HepG2 (cell line): ENCODE data around the gene C11orf68. TPM values are rescaled to one million over a fixed set of nuclear protein-coding genes. Genes with fewer than 3 reads are reported as not detected.

Experiments
- BRF2 ChIP-seq: sonication (generic); formaldehyde crosslinking; IDR thresholded peaks from 2 replicates; pipeline ENCODE4 v1.8.1; 2022; ENCODE audit warnings: mild to moderate bottlenecking, missing genetic modification reagents
- CREB1 ChIP-seq, 2 experiments: fragments of 450-650 bp in 1 of 2; IDR thresholded peaks; 2 replicates each; pipeline ENCODE4 v1.6.1; 2016 to 2017; ENCODE audit warnings: control low read depth in 1 of 2, mild to moderate bottlenecking in 1 of 2, missing compliant biosample characterization in 1 of 2, missing genetic modification characterization in 1 of 2
- GATAD2A ChIP-seq: IDR thresholded peaks from 2 replicates; pipeline ENCODE4 v1.6.1; 2016
- GZF1 ChIP-seq: sonication (generic); formaldehyde crosslinking; IDR thresholded peaks from 2 replicates; pipeline ENCODE4 v1.5.1; 2020; ENCODE audit warnings: mild to moderate bottlenecking, missing genetic modification reagents
- HHEX ChIP-seq: IDR thresholded peaks from 2 replicates; pipeline ENCODE4 v1.6.1; 2016; ENCODE audit warnings: control low read depth
- HOXA5 ChIP-seq: sonication (generic); formaldehyde crosslinking; IDR thresholded peaks from 2 replicates; pipeline ENCODE4 v1.4.0; 2020; ENCODE audit warnings: missing genetic modification reagents
- MYNN ChIP-seq: sonication (generic); formaldehyde crosslinking; IDR thresholded peaks from 2 replicates; pipeline ENCODE4 v1.4.0; 2020; ENCODE audit warnings: mild to moderate bottlenecking, low read depth, missing genetic modification reagents
- NCOA1 ChIP-seq: sonication (generic); formaldehyde crosslinking; IDR thresholded peaks from 2 replicates; pipeline ENCODE4 v1.9.0; 2021; ENCODE audit warnings: missing genetic modification reagents
- NFATC3 ChIP-seq: sonication (generic); formaldehyde crosslinking; IDR thresholded peaks from 2 replicates; pipeline ENCODE4 v1.5.1; 2020; ENCODE audit warnings: mild to moderate bottlenecking, missing genetic modification reagents
- NR2C2 ChIP-seq: sonication (generic); formaldehyde crosslinking; IDR thresholded peaks from 2 replicates; pipeline ENCODE4 v1.4.0; 2020; ENCODE audit warnings: missing genetic modification reagents, mild to moderate bottlenecking, moderate library complexity, borderline replicate concordance
- POLR2AphosphoS5 ChIP-seq: IDR thresholded peaks from 2 replicates; pipeline ENCODE4 v1.6.1; 2012; ENCODE audit warnings: low read depth, low read length
- RFX1 ChIP-seq: fragments of 450-650 bp; IDR thresholded peaks from 2 replicates; pipeline ENCODE4 v1.6.1; 2017
- RXRA ChIP-seq: sonication (generic); formaldehyde crosslinking; IDR thresholded peaks from 2 replicates; pipeline ENCODE4 v1.5.1; 2020; ENCODE audit warnings: missing genetic modification reagents
- SCMH1 ChIP-seq: sonication (generic); formaldehyde crosslinking; IDR thresholded peaks from 2 replicates; pipeline ENCODE4 v1.9.0; 2021; ENCODE audit warnings: missing genetic modification reagents, mild to moderate bottlenecking, borderline replicate concordance
- SOX13 ChIP-seq, 3 experiments: fragments of 450-650 bp in 1 of 3; sonication (generic) in 1 of 3; formaldehyde crosslinking in 1 of 3; IDR thresholded peaks in 2 of 3; conservative IDR thresholded peaks in 1 of 3; 2 replicates each; pipeline versions ENCODE4 v1.5.0 to v1.6.1; 2016 to 2020; ENCODE audit warnings: antibody characterized with exemption in 1 of 3, mild to moderate bottlenecking in 1 of 3, missing compliant biosample characterization in 1 of 3, missing genetic modification reagents in 1 of 3, moderate library complexity in 1 of 3
- SOX6 ChIP-seq, 2 experiments: fragments of 450-650 bp in 1 of 2; sonication (generic) in 1 of 2; formaldehyde crosslinking in 1 of 2; IDR thresholded peaks; 2 replicates each; pipeline versions ENCODE4 v1.4.0 to v1.6.1; 2017 to 2020; ENCODE audit warnings: antibody characterized with exemption in 1 of 2, mild to moderate bottlenecking in 1 of 2, missing genetic modification reagents in 1 of 2
- TMF1 ChIP-seq: sonication (generic); formaldehyde crosslinking; IDR thresholded peaks from 2 replicates; pipeline ENCODE4 v1.8.1; 2022; ENCODE audit warnings: low read depth, missing genetic modification reagents
- ZFAT ChIP-seq: sonication (generic); formaldehyde crosslinking; conservative IDR thresholded peaks from 2 replicates; pipeline ENCODE4 v1.8.1; 2023; ENCODE audit warnings: missing genetic modification reagents, inconsistent platforms
- ZKSCAN8 ChIP-seq: IDR thresholded peaks from 2 replicates; pipeline ENCODE4 v1.6.1; 2016; ENCODE audit warnings: borderline replicate concordance, missing genetic modification reagents, missing compliant biosample characterization
- ZNF326 ChIP-seq: sonication (generic); formaldehyde crosslinking; IDR thresholded peaks from 2 replicates; pipeline ENCODE4 v1.4.0; 2020; ENCODE audit warnings: missing genetic modification reagents, borderline replicate concordance
- ZNF343 ChIP-seq: sonication (generic); formaldehyde crosslinking; IDR thresholded peaks from 2 replicates; pipeline ENCODE4 v1.4.0; 2020; ENCODE audit warnings: mild to moderate bottlenecking, missing genetic modification reagents
- ZNF367 ChIP-seq: sonication (generic); formaldehyde crosslinking; IDR thresholded peaks from 2 replicates; pipeline ENCODE4 v1.4.0; 2020; ENCODE audit warnings: missing genetic modification reagents, borderline replicate concordance
- ZNF598 ChIP-seq: sonication (generic); formaldehyde crosslinking; IDR thresholded peaks from 2 replicates; pipeline ENCODE4 v1.5.1; 2020; ENCODE audit warnings: mild to moderate bottlenecking, missing genetic modification reagents, borderline replicate concordance
- ZNF780A ChIP-seq: sonication (generic); formaldehyde crosslinking; IDR thresholded peaks from 2 replicates; pipeline ENCODE4 v1.8.0; 2022; ENCODE audit warnings: mild to moderate bottlenecking, missing genetic modification reagents, moderate library complexity
- polyA plus RNA-seq, 8 experiments: library from polyadenylated mRNA; depleted of rRNA in 3 of 8; stranded (reverse) in 7 of 8; unstranded in 1 of 8; fragments of >200 nt; fragmentation: Illumina TruSeq in 4 of 8; extraction: Trizol in 4 of 8; gene quantifications; 2 replicates each; pipeline versions ENCODE4 v1.2.1 to v1.2.3, GENCODE V29; 2011 to 2016; ENCODE audit warnings: low read depth in 4 of 8, missing spikeins in 1 of 8, mixed read lengths in 1 of 8; ENCODE audit not compliant: insufficient read depth in 1 of 8
- total RNA-seq, 5 experiments: library from RNA; depleted of rRNA; stranded (reverse); fragments of >200 nt; fragmentation: Illumina TruSeq; extraction: Trizol; gene quantifications; 2 replicates each; pipeline ENCODE4 v1.2.3, GENCODE V29; 2016; ENCODE audit warnings: low read depth in 1 of 5
- TF ChIP-seq, protein P1 (sequence below): sonication (generic); formaldehyde crosslinking; IDR thresholded peaks from 2 replicates; pipeline ENCODE4 v1.4.0; 2020; ENCODE audit warnings: missing genetic modification reagents, low read depth, mild to moderate bottlenecking, borderline replicate concordance
- TF ChIP-seq, protein P2 (sequence below): sonication (generic); formaldehyde crosslinking; IDR thresholded peaks from 2 replicates; pipeline ENCODE4 v1.4.0; 2020; ENCODE audit warnings: missing genetic modification reagents, borderline replicate concordance

C11orf68 gene
- total and polyA plus RNA-seq, 2 of the 13 experiments (the other 11 are each of a cell fraction or from before 2014, with no cell fraction given) = 8.4 to 28.3 TPM

DNA sequence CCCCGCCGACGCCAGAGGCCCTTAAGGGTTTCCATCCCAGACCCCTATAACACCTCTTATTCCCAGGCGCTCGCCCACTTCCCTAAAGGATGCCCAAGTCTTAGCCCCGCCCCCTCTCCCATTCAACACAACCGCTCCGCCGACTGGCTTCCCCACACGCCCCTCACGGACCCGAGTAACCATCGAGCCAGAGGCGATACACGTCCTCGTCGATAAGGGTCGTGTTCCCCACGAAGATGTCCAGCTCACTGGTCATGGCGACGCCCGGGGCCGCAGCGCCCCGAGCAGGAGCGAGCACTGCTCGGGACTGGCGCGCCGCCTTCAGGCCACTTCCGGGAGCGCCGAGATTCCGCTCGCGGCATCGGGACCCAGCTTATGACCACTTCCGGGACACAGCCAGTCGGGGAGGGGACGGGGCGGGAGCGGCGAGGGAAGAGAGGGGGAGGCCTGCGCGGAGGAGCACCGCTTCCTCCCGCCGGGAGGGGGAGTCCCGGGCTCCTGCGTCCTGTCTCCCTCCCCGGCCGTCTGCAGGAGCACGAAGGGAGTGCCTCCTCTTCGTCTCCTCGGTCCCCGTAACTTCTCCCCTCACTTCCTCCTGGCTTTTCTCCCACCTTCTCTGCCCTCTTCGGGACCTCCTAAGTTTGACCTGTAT is 30.6 kb downstream of the C11orf68 start, which contains the start of gene FIBP (continued):
- no peak for TF ChIP-seq BRF2 (CRISPR knock-in tag)
- TF ChIP-seq, protein P1, sequence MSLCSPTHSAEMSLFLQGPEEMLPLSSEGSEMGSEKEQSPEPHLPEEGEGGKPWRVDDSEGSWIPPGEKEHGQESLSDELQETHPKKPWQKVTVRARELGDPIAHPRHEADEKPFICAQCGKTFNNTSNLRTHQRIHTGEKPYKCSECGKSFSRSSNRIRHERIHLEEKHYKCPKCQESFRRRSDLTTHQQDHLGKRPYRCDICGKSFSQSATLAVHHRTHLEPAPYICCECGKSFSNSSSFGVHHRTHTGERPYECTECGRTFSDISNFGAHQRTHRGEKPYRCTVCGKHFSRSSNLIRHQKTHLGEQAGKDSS (CRISPR knock-in tag) = peak; percentile 61; the same call in 1 of the 2 replicates
- no peak for TF ChIP-seq NFATC3 (CRISPR knock-in tag)
- TF ChIP-seq ZFAT (CRISPR knock-in tag) = no peak
- no peak for TF ChIP-seq SCMH1
- peak; percentile 14; the same call in 1 of the 2 replicates for TF ChIP-seq RXRA (CRISPR knock-in tag)
- no peak for TF ChIP-seq GZF1 (CRISPR knock-in tag)
- TF ChIP-seq ZKSCAN8 (CRISPR knock-in tag) = peak; percentile 69; the same call in 1 of the 2 replicates
- no peak for TF ChIP-seq RFX1
- no peak for TF ChIP-seq HHEX (CRISPR knock-in tag)
- no peak for TF ChIP-seq ZNF367
- TF ChIP-seq POLR2AphosphoS5 = peak; percentile 85
- TF ChIP-seq MYNN (CRISPR knock-in tag) = peak; percentile 57; the same call in 1 of the 2 replicates
- TF ChIP-seq, protein P2, sequence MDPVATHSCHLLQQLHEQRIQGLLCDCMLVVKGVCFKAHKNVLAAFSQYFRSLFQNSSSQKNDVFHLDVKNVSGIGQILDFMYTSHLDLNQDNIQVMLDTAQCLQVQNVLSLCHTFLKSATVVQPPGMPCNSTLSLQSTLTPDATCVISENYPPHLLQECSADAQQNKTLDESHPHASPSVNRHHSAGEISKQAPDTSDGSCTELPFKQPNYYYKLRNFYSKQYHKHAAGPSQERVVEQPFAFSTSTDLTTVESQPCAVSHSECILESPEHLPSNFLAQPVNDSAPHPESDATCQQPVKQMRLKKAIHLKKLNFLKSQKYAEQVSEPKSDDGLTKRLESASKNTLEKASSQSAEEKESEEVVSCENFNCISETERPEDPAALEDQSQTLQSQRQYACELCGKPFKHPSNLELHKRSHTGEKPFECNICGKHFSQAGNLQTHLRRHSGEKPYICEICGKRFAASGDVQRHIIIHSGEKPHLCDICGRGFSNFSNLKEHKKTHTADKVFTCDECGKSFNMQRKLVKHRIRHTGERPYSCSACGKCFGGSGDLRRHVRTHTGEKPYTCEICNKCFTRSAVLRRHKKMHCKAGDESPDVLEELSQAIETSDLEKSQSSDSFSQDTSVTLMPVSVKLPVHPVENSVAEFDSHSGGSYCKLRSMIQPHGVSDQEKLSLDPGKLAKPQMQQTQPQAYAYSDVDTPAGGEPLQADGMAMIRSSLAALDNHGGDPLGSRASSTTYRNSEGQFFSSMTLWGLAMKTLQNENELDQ (CRISPR knock-in tag) = no peak
- TF ChIP-seq CREB1 (IDR thresholded peaks at IDR 0.05) = peak; percentile 81
- peak; percentile 95 for TF ChIP-seq CREB1 (CRISPR knock-in tag; IDR thresholded peaks at IDR 0.05)
- TF ChIP-seq NR2C2 = peak; percentile 93
- peak; percentile 30; the same call in 1 of the 2 replicates for TF ChIP-seq TMF1 (CRISPR knock-in tag)
- TF ChIP-seq GATAD2A = peak; percentile 35
- no peak for TF ChIP-seq SOX6 (IDR thresholded peaks at IDR 0.05)
- no peak for TF ChIP-seq SOX6 (CRISPR knock-in tag; IDR thresholded peaks at IDR 0.05)
- TF ChIP-seq SOX13 (IDR thresholded peaks at IDR 0.05) = no peak; the same call in 1 of the 2 replicates
- TF ChIP-seq SOX13 (CRISPR knock-in tag; conservative IDR thresholded peaks at IDR 0.05 in 1 of 2, IDR thresholded peaks at IDR 0.05 in 1 of 2) = no peak; a peak in 2 of 4 replicates
- TF ChIP-seq ZNF780A (CRISPR knock-in tag) = no peak
- 0 out of 2 replicates have a peak, but pooled peaks have one; percentile 37 for TF ChIP-seq NCOA1
- TF ChIP-seq ZNF343 (CRISPR knock-in tag) = no peak
- TF ChIP-seq ZNF598 (CRISPR knock-in tag) = no peak
- no peak for TF ChIP-seq ZNF326 (CRISPR knock-in tag)
- 0 out of 2 replicates have a peak, but pooled peaks have one; percentile 33 for TF ChIP-seq HOXA5 (CRISPR knock-in tag)
